Activated naive CD4-positive, alpha-beta T cell treated with Interleukin-2 at 50 U/mL for 16 hours (primary cell): ENCODE measurements around the gene ISLR2.
"Not testable (repeated sequence)": the region's sequence is repeated elsewhere in the genome, so short reads cannot be mapped to it uniquely, and the experiment has no call there.

Source experiments
- DNase-seq: peaks from one replicate; pipeline ENCODE4 v3.0.0-alpha.2; 2020

The ISLR2 gene

GRCh38 chr15:74158855-74159650 lies 28.7 kb downstream of the ISLR2 start:
- DNase-seq, result no peak

GRCh38 chr15:74159773-74160172 lies 29.4 kb downstream of the ISLR2 start:
- no peak for DNase-seq

GRCh38 chr15:74160390-74160789 lies 30.0 kb downstream of the ISLR2 start:
- DNase-seq, result not testable (repeated sequence)

GRCh38 chr15:74162195-74162536 lies 31.8 kb downstream of the ISLR2 start:
- DNase-seq, result not testable (repeated sequence)

- no peak for DNase-seq
Measured at GRCh38 chr15:74165461-74165860, 35.1 kb downstream of the ISLR2 start.

GRCh38 chr15:74167891-74168331 lies 37.5 kb downstream of the ISLR2 start:
- DNase-seq, result no peak

- DNase-seq, result no peak
Measured at GRCh38 chr15:74168711-74169126, 38.3 kb downstream of the ISLR2 start.

- no peak for DNase-seq
Measured at GRCh38 chr15:74170071-74170844, 39.9 kb downstream of the ISLR2 start.

GRCh38 chr15:74170875-74171578 lies 40.6 kb downstream of the ISLR2 start:
- no peak for DNase-seq

GRCh38 chr15:74171965-74172541 lies 41.7 kb downstream of the ISLR2 start:
- no peak for DNase-seq

GRCh38 chr15:74172701-74173379 lies 42.5 kb downstream of the ISLR2 start:
- DNase-seq, result no peak

- DNase-seq, result no peak
Measured at GRCh38 chr15:74173380-74174218, 43.2 kb downstream of the ISLR2 start, which contains the start of gene ISLR. TSS of gene ISLR (plus strand) at chr15:74173710. CDS start at chr15:74174859, 1,149 bp downstream.

GRCh38 chr15:74174219-74174957 lies 44.0 kb downstream of the ISLR2 start:
- DNase-seq, result no peak

GRCh38 chr15:74174958-74175253 lies 44.5 kb downstream of the ISLR2 start:
- no peak for DNase-seq

- DNase-seq, result no peak
Measured at GRCh38 chr15:74175271-74176191, 45.1 kb downstream of the ISLR2 start.

GRCh38 chr15:74176262-74177214 lies 46.2 kb downstream of the ISLR2 start:
- no peak for DNase-seq

GRCh38 chr15:74178326-74179100 lies 48.1 kb downstream of the ISLR2 start:
- DNase-seq, result no peak
